CD14-positive monocyte (primary cell): ENCODE data around the gene CEP85L. TPM values are rescaled to one million over a fixed set of nuclear protein-coding genes. Genes with fewer than 3 reads are reported as not detected.

Experiments
- DNase-seq, 3 donors: peaks; one replicate each; pipeline ENCODE4 v3.0.0-alpha.2; 2011 to 2022
- H2AFZ ChIP-seq: 2 replicates; pipeline ENCODE4 v1.6.0; 2012; ENCODE audit warnings: mild to moderate bottlenecking, low read depth, low read length, inconsistent platforms; ENCODE audit not compliant: insufficient read depth, poor library complexity, severe bottlenecking
- H3K27ac ChIP-seq, 2 donors: 1 replicate in 1 of 2; 2 replicates in 1 of 2; pipeline ENCODE4 v1.5.1; 2012 to 2013; ENCODE audit warnings: low read length in 2 of 2, control low read depth in 1 of 2, inconsistent platforms in 1 of 2, low read depth in 1 of 2, mild to moderate bottlenecking in 1 of 2
- H3K27me3 ChIP-seq, 2 donors: one replicate each; pipeline versions ENCODE4 v1.6.0 to v1.6.1; 2011 to 2013; ENCODE audit warnings: low read length in 2 of 2; ENCODE audit not compliant: control insufficient read depth in 2 of 2, insufficient read depth in 2 of 2
- H3K36me3 ChIP-seq, 2 donors: replicated peaks in 1 of 2; 1 replicate in 1 of 2; 2 replicates in 1 of 2; pipeline versions ENCODE4 v1.5.1 to v1.6.1; 2012 to 2013; ENCODE audit warnings: low read length in 2 of 2, control low read depth in 1 of 2, inconsistent platforms in 1 of 2, mild to moderate bottlenecking in 1 of 2; ENCODE audit not compliant: insufficient read depth in 2 of 2, control insufficient read depth in 1 of 2
- H3K4me1 ChIP-seq, 2 donors: 1 replicate in 1 of 2; 2 replicates in 1 of 2; pipeline versions ENCODE4 v1.5.1 to v1.6.1; 2012 to 2013; ENCODE audit warnings: low read length in 2 of 2, control low read depth in 1 of 2, inconsistent platforms in 1 of 2, mild to moderate bottlenecking in 1 of 2, moderate library complexity in 1 of 2; ENCODE audit not compliant: insufficient read depth in 2 of 2, control insufficient read depth in 1 of 2
- H3K4me2 ChIP-seq: replicated peaks from 2 replicates; pipeline ENCODE3; 2012; ENCODE audit warnings: low read length, moderate library complexity, mild to moderate bottlenecking; ENCODE audit not compliant: poor library complexity, severe bottlenecking; ENCODE audit errors: extremely low read depth
- H3K4me3 ChIP-seq, 3 experiments: fragments of 200-600 bp in 1 of 3; sonication (generic) in 1 of 3; replicated peaks in 1 of 3; 1 replicate in 2 of 3; 2 replicates in 1 of 3; pipeline ENCODE4 v1.5.1; 2011 to 2013; ENCODE audit warnings: low read length in 3 of 3, mild to moderate bottlenecking in 3 of 3, control low read depth in 2 of 3, low read depth in 2 of 3, inconsistent platforms in 1 of 3, moderate library complexity in 1 of 3
- H3K79me2 ChIP-seq: 2 replicates; pipeline ENCODE4 v1.6.0; 2012; ENCODE audit warnings: mild to moderate bottlenecking, control low read depth, inconsistent platforms, low read length, moderate library complexity; ENCODE audit not compliant: insufficient read depth
- H3K9ac ChIP-seq: 2 replicates; pipeline ENCODE4 v1.6.0; 2017; ENCODE audit warnings: low read length, mild to moderate bottlenecking; ENCODE audit not compliant: insufficient read depth, poor library complexity, severe bottlenecking
- H3K9me3 ChIP-seq, 2 donors: replicated peaks in 1 of 2; 1 replicate in 1 of 2; 2 replicates in 1 of 2; pipeline versions ENCODE4 v1.5.1 to v1.6.1; 2012 to 2013; ENCODE audit warnings: low read length in 2 of 2, control low read depth in 1 of 2; ENCODE audit not compliant: control insufficient read depth in 1 of 2, insufficient read depth in 1 of 2
- H4K20me1 ChIP-seq: 2 replicates; pipeline ENCODE4 v1.6.0; 2012; ENCODE audit warnings: mild to moderate bottlenecking, low read length, control low read depth, moderate library complexity; ENCODE audit not compliant: insufficient read depth
- H3K27ac Mint-ChIP-seq, 7 donors: one replicate each; pipeline ENCODE4 v1.8.0; 2020; ENCODE audit warnings: mild to moderate bottlenecking in 7 of 7, mixed read lengths in 7 of 7, moderate library complexity in 6 of 7, inconsistent platforms in 2 of 7
- H3K27me3 Mint-ChIP-seq, 3 donors: one replicate each; pipeline ENCODE4 v1.8.0; 2021 to 2022; ENCODE audit warnings: low read depth in 3 of 3, mild to moderate bottlenecking in 3 of 3, mixed read lengths in 3 of 3, moderate library complexity in 3 of 3, inconsistent platforms in 1 of 3
- H3K36me3 Mint-ChIP-seq, 2 donors: one replicate each; pipeline ENCODE4 v1.8.0; 2020; ENCODE audit warnings: mixed read lengths in 2 of 2, inconsistent platforms in 1 of 2, mild to moderate bottlenecking in 1 of 2
- H3K4me1 Mint-ChIP-seq: one replicate; pipeline ENCODE4 v1.8.0; 2020; ENCODE audit warnings: mild to moderate bottlenecking, mixed read lengths
- H3K4me3 Mint-ChIP-seq, 2 donors: one replicate each; pipeline ENCODE4 v1.8.0; 2020; ENCODE audit warnings: mild to moderate bottlenecking in 2 of 2, mixed read lengths in 2 of 2, moderate library complexity in 1 of 2
- H3K9me3 Mint-ChIP-seq, 7 donors: one replicate each; pipeline ENCODE4 v1.8.0; 2020 to 2022; ENCODE audit warnings: mixed read lengths in 7 of 7, mild to moderate bottlenecking in 6 of 7, moderate library complexity in 6 of 7, inconsistent platforms in 2 of 7
- CTCF ChIP-seq: fragments of 200-600 bp; IDR thresholded peaks from one replicate; pipeline ENCODE4 v1.8.0; 2022; ENCODE audit warnings: antibody characterized with exemption, mild to moderate bottlenecking
- WGBS: methylation state at CpG from one replicate; pipeline ENCODE4 v1.1.5; 2013; ENCODE audit warnings: missing lambda C conversion rate; ENCODE audit not compliant: insufficient coverage; 5-methylcytosine and 5-hydroxymethylcytosine counted together
- intact Hi-C, 2 donors: fragments of 100-400 bp; cut with micrococcal nuclease; formaldehyde crosslinking; loops; one replicate each; pipeline versions ENCODE4 v1.15.0 to v1.15.1; 2023
- polyA plus RNA-seq, 3 donors: library from polyadenylated mRNA; depleted of rRNA in 1 of 3; unstranded in 2 of 3; stranded (reverse) in 1 of 3; fragments of 300-500 nt in 2 of 3; fragments of >200 nt in 1 of 3; fragmentation: Illumina TruSeq in 2 of 3; gene quantifications; 1 replicate in 2 of 3; 2 replicates in 1 of 3; pipeline ENCODE4 v1.2.3, GENCODE V29; 2012 to 2021

Gene CEP85L
- polyA plus RNA-seq, 3 donors = 14.9 to 38.3 (median 19.6) TPM

- peaks cover 34 to 36% of the 10 kb centered on the region in 2 donors for H3K36me3 Mint-ChIP-seq
- H3K9me3 Mint-ChIP-seq = peaks cover 0 to 4% (median 0%) of the 10 kb centered on the region in 7 donors
- H3K27me3 Mint-ChIP-seq = no peaks in the 10 kb centered on the region
- H3K27ac Mint-ChIP-seq = no peak overlapping the region
- no peak for DNase-seq
- H3K4me3 Mint-ChIP-seq = no peak overlapping the region
- intact Hi-C loops = no loop called here
- no peak overlapping the region for H3K9ac ChIP-seq
- no peaks in the 10 kb centered on the region for H3K4me1 Mint-ChIP-seq
- no peak overlapping the region for H3K27ac ChIP-seq
- no peaks in the 10 kb centered on the region for H3K4me1 ChIP-seq
- H2AFZ ChIP-seq = no peak overlapping the region
- H3K9me3 ChIP-seq = no peaks in the 10 kb centered on the region
- WGBS = 67% methylated on average over 2 of the region's 2 CpGs
- TF ChIP-seq CTCF = no peak
- H3K27me3 ChIP-seq = no peaks in the 10 kb centered on the region
- peaks cover 20 to 29% of the 10 kb centered on the region in 2 donors for H3K36me3 ChIP-seq
- no peak overlapping the region for H3K4me3 ChIP-seq
- no peaks in the 10 kb centered on the region for H3K79me2 ChIP-seq
- H3K4me2 ChIP-seq = no peak overlapping the region
- peaks cover 77% of the 10 kb centered on the region for H4K20me1 ChIP-seq
These were observed 126.7 kb downstream of the CEP85L start for GRCh38 chr6:118524686-118525085.

DNA sequence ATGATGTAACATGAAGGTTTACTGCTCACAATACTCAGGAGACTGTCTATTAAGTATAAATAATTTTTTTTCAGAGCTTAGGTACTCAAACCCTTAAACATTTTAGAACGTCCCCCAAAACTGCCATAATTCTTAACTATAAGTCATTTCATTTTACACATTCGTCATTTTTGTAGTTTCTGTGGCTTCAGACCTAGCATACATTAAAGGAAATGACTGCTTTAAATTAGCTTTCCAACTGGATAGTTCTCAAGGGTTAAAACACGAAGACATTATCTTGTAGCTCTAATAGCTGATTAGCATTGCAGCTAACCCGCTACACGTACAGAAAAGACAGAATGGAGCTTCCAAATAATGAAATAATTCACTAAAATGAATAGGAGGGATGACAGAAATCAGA is 128.2 kb downstream of the CEP85L start:
- Histone ChIP-seq H3K27ac (no peak overlapping the region), H3K36me3 (peaks cover 20 to 37% of the 10 kb centered on the region in 2 donors), H3K9me3 (no peaks in the 10 kb centered on the region), H3K4me1 (no peaks in the 10 kb centered on the region), H3K79me2 (no peaks in the 10 kb centered on the region), H4K20me1 (peaks cover 65% of the 10 kb centered on the region), H2AFZ (no peak overlapping the region), H3K27me3 (no peaks in the 10 kb centered on the region), H3K4me2 (no peak overlapping the region), H3K4me3 (no peak overlapping the region), H3K9ac (no peak overlapping the region)
- 100% methylated on average over 1 of the region's 5 CpGs for WGBS
- no peaks in the 10 kb centered on the region for H3K27me3 Mint-ChIP-seq
- TF ChIP-seq CTCF = no peak
- no peak overlapping the region for H3K27ac Mint-ChIP-seq
- H3K36me3 Mint-ChIP-seq = peaks cover 44 to 48% of the 10 kb centered on the region in 2 donors
- intact Hi-C loops = no loop called here
- peaks cover 0 to 6% (median 3%) of the 10 kb centered on the region in 7 donors for H3K9me3 Mint-ChIP-seq
- no peaks in the 10 kb centered on the region for H3K4me1 Mint-ChIP-seq
- no peak for DNase-seq
- no peak overlapping the region for H3K4me3 Mint-ChIP-seq
